ENCODE results near the gene SPIN2B.
A peak's percentile ranks its signal among the peaks of the same experiment; 100 is the strongest.
"Not testable (repeated sequence)": the region's sequence is repeated elsewhere in the genome, so short reads cannot be mapped to it uniquely, and the experiment has no call there.

Gene SPIN2B

GRCh38 chrX:57121162-57121755, at the start of gene SPIN2B:
Gene SPIN2B (minus strand): TSS chrX:57121548.
- H3K4me3 ChIP-seq (ENCODE audit: low read length) = peak within 1 kb of the TSS; percentile 74
- H3K27me3 ChIP-seq (ENCODE audit: control insufficient read depth, insufficient read depth, low read length) = no peaks in the 10 kb centered on the region
- no peak within 1 kb of the TSS for H3K9ac ChIP-seq (ENCODE audit: low read length)
- H3K36me3 ChIP-seq (ENCODE audit: control insufficient read depth, insufficient read depth, low read length) = no peaks in the 10 kb centered on the region
- no peaks in the 10 kb centered on the region for H3K4me1 ChIP-seq (ENCODE audit: control insufficient read depth, insufficient read depth, low read length)
- peak within 1 kb of the TSS; percentile 67 for H3K27ac ChIP-seq (ENCODE audit: low read depth, low read length)

- no peaks in the 10 kb centered on the region for H3K27me3 ChIP-seq (ENCODE audit: control insufficient read depth, insufficient read depth, low read length)
- no peak overlapping the region for H3K4me3 ChIP-seq (ENCODE audit: low read length)
- no peak overlapping the region for H3K9ac ChIP-seq (ENCODE audit: low read length)
- H3K27ac ChIP-seq (ENCODE audit: low read depth, low read length) = no peak overlapping the region
- H3K4me1 ChIP-seq (ENCODE audit: control insufficient read depth, insufficient read depth, low read length) = no peaks in the 10 kb centered on the region
- H3K36me3 ChIP-seq (ENCODE audit: control insufficient read depth, insufficient read depth, low read length) = no peaks in the 10 kb centered on the region
Observed at GRCh38 chrX:57156397-57157049, 35.2 kb upstream of the SPIN2B start.

DNA sequence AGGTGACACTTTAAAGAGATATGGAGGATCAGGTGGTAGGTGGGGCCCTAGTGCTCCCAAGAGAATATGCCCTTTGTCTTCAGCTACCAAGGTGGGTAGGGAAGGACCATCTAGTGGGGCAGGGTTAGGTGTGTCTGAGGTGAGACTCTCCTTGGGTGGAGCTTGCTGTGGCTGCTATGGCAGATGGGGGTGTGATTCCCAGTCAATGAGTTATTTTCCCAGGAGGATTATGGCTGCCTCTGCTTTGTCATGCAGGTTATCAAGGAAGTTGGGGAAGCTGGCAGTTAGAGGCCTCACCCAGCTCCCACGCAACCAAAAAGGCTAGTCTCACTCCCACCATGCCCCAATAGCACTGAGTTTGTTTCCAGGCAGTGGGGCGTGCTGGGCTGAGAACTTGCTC, 33.8 kb upstream of the SPIN2B start:
- Histone ChIP-seq H3K27ac (ENCODE audit: low read depth, low read length) (no peak overlapping the region), H3K4me3 (ENCODE audit: low read length) (no peak overlapping the region), H3K9ac (ENCODE audit: low read length) (no peak overlapping the region), H3K4me1 (ENCODE audit: control insufficient read depth, insufficient read depth, low read length) (no peaks in the 10 kb centered on the region), H3K36me3 (ENCODE audit: control insufficient read depth, insufficient read depth, low read length) (no peaks in the 10 kb centered on the region), H3K27me3 (ENCODE audit: control insufficient read depth, insufficient read depth, low read length) (no peaks in the 10 kb centered on the region)

- not testable (repeated sequence) for H3K27me3 ChIP-seq (ENCODE audit: control insufficient read depth, insufficient read depth, low read length); H3K4me1 ChIP-seq (ENCODE audit: control insufficient read depth, insufficient read depth, low read length); H3K9ac ChIP-seq (ENCODE audit: low read length); H3K27ac ChIP-seq (ENCODE audit: low read depth, low read length); H3K36me3 ChIP-seq (ENCODE audit: control insufficient read depth, insufficient read depth, low read length); H3K4me3 ChIP-seq (ENCODE audit: low read length)
Observed at GRCh38 chrX:57152222-57152621, 30.9 kb upstream of the SPIN2B start.

DNA sequence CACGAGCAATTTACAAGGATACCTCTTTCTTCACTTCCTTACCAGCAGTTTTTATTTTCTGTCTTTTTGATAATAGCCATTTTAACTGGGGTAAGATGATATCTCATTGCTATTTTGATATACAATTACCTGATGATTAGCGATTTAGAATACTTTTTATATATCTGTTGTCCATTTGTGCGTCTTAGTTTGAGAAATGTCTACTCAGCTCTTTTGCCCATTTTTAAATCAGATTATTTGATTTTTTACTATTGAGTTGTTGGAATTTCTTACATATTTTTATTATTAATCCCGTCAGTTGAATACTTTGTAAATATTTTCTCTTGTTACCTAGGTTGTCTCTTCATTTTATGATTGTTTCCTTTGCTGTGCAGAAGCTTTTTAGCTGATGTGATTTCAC, 17.3 kb upstream of the SPIN2B start:
- Histone ChIP-seq H3K27me3 (ENCODE audit: control insufficient read depth, insufficient read depth, low read length) (no peaks in the 10 kb centered on the region), H3K4me3 (ENCODE audit: low read length) (no peak overlapping the region), H3K27ac (ENCODE audit: low read depth, low read length) (no peak overlapping the region), H3K4me1 (ENCODE audit: control insufficient read depth, insufficient read depth, low read length) (no peaks in the 10 kb centered on the region), H3K9ac (ENCODE audit: low read length) (no peak overlapping the region), H3K36me3 (ENCODE audit: control insufficient read depth, insufficient read depth, low read length) (no peaks in the 10 kb centered on the region)

DNA sequence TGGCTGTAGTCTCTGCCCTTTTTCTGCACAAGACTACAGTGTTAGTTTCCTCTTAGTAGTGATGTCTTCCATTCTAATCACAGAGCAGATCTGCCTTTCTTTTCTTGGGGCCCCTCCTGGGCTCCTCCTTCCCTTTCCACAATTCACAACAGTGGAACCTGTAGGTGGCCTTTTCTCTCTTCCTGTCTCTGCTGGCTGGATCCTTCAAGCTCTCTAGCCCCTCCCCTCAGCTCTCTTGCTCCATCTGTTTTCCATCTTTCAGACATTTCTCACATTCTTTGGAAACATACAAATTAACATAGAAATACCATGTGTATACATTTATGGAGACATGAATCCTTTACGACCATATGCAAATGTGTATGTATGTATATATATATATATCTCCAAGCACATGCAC, 16.2 kb upstream of the SPIN2B start:
- H3K4me1 ChIP-seq (ENCODE audit: control insufficient read depth, insufficient read depth, low read length) = no peaks in the 10 kb centered on the region
- H3K36me3 ChIP-seq (ENCODE audit: control insufficient read depth, insufficient read depth, low read length) = no peaks in the 10 kb centered on the region
- H3K9ac ChIP-seq (ENCODE audit: low read length) = no peak overlapping the region
- H3K27ac ChIP-seq (ENCODE audit: low read depth, low read length) = no peak overlapping the region
- no peak overlapping the region for H3K4me3 ChIP-seq (ENCODE audit: low read length)
- no peaks in the 10 kb centered on the region for H3K27me3 ChIP-seq (ENCODE audit: control insufficient read depth, insufficient read depth, low read length)

DNA sequence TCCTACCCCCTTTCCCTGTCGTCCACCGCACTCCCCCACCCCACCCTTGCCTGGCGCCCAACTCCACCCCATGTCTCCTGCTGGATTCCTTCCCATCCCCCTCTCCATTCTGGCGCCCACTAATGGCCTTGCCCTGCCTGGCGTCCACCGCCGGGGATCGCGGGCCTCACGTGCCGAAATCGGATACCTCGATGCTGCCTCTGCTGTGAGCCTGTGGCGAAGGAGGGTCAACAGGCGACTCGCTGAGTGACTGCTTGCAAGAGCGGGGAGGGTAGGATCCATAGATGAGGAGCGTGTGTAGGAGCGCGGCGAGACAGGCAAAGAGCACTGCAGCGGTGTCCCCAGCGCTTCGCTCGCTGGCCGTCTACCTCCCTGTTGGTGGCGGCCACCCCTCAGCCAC, 15.7 kb upstream of the SPIN2B start, which contains the start of gene SPIN2A:
Gene SPIN2A, minus strand, starts transcription at position 325 of the 400 bp plus-strand sequence. CDS start 800 bp downstream, outside the sequence.
- H3K9ac ChIP-seq (ENCODE audit: low read length); H3K36me3 ChIP-seq (ENCODE audit: control insufficient read depth, insufficient read depth, low read length); H3K27me3 ChIP-seq (ENCODE audit: control insufficient read depth, insufficient read depth, low read length); H3K4me1 ChIP-seq (ENCODE audit: control insufficient read depth, insufficient read depth, low read length); H3K27ac ChIP-seq (ENCODE audit: low read depth, low read length): not testable (repeated sequence)
- H3K4me3 ChIP-seq (ENCODE audit: low read length) = peak within 1 kb of the TSS; percentile 45

GRCh38 chrX:57136589-57136988, 15.2 kb upstream of the SPIN2B start:
- not testable (repeated sequence) for H3K9ac ChIP-seq (ENCODE audit: low read length); H3K4me3 ChIP-seq (ENCODE audit: low read length); H3K36me3 ChIP-seq (ENCODE audit: control insufficient read depth, insufficient read depth, low read length); H3K27ac ChIP-seq (ENCODE audit: low read depth, low read length); H3K4me1 ChIP-seq (ENCODE audit: control insufficient read depth, insufficient read depth, low read length); H3K27me3 ChIP-seq (ENCODE audit: control insufficient read depth, insufficient read depth, low read length)

GRCh38 chrX:57135287-57135686, 13.9 kb upstream of the SPIN2B start:
- no peak overlapping the region for H3K27ac ChIP-seq (ENCODE audit: low read depth, low read length)
- no peak overlapping the region for H3K4me3 ChIP-seq (ENCODE audit: low read length)
- H3K4me1 ChIP-seq (ENCODE audit: control insufficient read depth, insufficient read depth, low read length) = no peaks in the 10 kb centered on the region
- no peaks in the 10 kb centered on the region for H3K36me3 ChIP-seq (ENCODE audit: control insufficient read depth, insufficient read depth, low read length)
- H3K27me3 ChIP-seq (ENCODE audit: control insufficient read depth, insufficient read depth, low read length) = no peaks in the 10 kb centered on the region
- H3K9ac ChIP-seq (ENCODE audit: low read length) = no peak overlapping the region

DNA sequence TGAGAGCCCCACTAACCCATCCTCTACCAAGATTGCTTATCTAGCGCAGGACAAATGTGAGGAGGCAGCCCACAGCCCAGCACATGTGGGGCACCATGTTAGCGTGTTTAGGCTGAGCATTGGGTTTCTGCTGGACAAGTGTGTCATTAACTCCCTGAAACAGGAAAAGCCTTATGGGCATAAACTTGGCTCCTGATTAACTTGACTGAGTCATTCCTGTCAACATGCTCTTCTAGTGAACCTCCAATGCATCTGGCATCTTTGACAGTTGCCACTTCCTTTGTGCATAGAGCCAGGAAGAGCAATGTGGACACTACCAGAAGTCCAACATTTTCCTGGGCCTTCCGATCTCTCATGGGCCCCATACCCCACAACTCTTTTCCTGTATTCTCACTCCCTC, 13.4 kb upstream of the SPIN2B start:
- Histone ChIP-seq H3K27ac (ENCODE audit: low read depth, low read length) (no peak overlapping the region), H3K36me3 (ENCODE audit: control insufficient read depth, insufficient read depth, low read length) (no peaks in the 10 kb centered on the region), H3K9ac (ENCODE audit: low read length) (no peak overlapping the region), H3K4me3 (ENCODE audit: low read length) (no peak overlapping the region), H3K27me3 (ENCODE audit: control insufficient read depth, insufficient read depth, low read length) (no peaks in the 10 kb centered on the region), H3K4me1 (ENCODE audit: control insufficient read depth, insufficient read depth, low read length) (no peaks in the 10 kb centered on the region)

DNA sequence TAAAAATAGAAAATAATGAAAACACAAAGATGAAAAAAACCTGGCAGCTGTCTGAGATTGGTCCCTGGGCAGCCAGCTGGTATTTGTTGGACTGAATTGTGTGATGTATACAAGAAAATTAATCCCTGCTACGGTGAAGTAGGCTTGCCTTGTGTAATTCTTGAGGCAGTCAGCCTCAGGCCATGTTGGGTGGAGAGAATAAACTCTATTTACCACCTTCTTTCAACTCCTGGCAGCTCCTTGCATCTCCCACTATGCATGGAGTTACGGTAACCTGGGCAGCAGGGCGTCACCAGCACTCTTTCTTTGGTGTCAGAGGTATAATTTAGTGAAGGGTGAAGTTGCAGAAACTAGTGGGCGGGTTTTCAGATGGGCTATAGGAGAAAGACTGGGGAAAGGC, 12.4 kb upstream of the SPIN2B start:
- Histone ChIP-seq H3K4me1 (ENCODE audit: control insufficient read depth, insufficient read depth, low read length) (no peaks in the 10 kb centered on the region), H3K27ac (ENCODE audit: low read depth, low read length) (no peak overlapping the region), H3K4me3 (ENCODE audit: low read length) (no peak overlapping the region), H3K36me3 (ENCODE audit: control insufficient read depth, insufficient read depth, low read length) (no peaks in the 10 kb centered on the region), H3K9ac (ENCODE audit: low read length) (no peak overlapping the region), H3K27me3 (ENCODE audit: control insufficient read depth, insufficient read depth, low read length) (no peaks in the 10 kb centered on the region)

GRCh38 chrX:57133284-57133683, 11.9 kb upstream of the SPIN2B start:
- not testable (repeated sequence) for H3K4me3 ChIP-seq (ENCODE audit: low read length); H3K36me3 ChIP-seq (ENCODE audit: control insufficient read depth, insufficient read depth, low read length); H3K4me1 ChIP-seq (ENCODE audit: control insufficient read depth, insufficient read depth, low read length); H3K27ac ChIP-seq (ENCODE audit: low read depth, low read length); H3K9ac ChIP-seq (ENCODE audit: low read length); H3K27me3 ChIP-seq (ENCODE audit: control insufficient read depth, insufficient read depth, low read length)

DNA sequence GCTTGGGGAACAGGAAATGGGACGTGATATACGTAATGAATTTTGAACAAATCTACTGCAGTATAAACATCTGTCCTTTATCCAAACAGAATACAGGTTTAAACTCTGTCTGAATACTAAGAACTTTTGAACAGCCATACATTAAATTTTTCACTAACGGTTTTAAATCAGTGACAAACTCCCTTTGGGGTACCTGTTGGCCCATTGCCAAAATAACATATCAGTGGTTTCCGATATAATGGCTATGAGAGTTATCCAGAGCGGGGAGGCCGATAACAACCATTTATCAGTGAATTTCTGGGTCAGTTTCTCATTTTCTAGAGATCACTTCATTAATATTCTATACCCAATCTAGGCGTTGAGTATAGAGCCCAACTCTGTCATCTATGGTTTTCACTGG, 10.7 kb upstream of the SPIN2B start:
- Histone ChIP-seq H3K36me3 (ENCODE audit: control insufficient read depth, insufficient read depth, low read length) (no peaks in the 10 kb centered on the region), H3K4me3 (ENCODE audit: low read length) (no peak overlapping the region), H3K27me3 (ENCODE audit: control insufficient read depth, insufficient read depth, low read length) (no peaks in the 10 kb centered on the region), H3K4me1 (ENCODE audit: control insufficient read depth, insufficient read depth, low read length) (no peaks in the 10 kb centered on the region), H3K27ac (ENCODE audit: low read depth, low read length) (no peak overlapping the region), H3K9ac (ENCODE audit: low read length) (no peak overlapping the region)
